LNCaP clone FGC (cell line): Measurements from ENCODE around the gene MACROD2.
A peak's percentile ranks its signal among the peaks of the same experiment; 100 is the strongest.
"Not testable (repeated sequence)": the region's sequence is repeated elsewhere in the genome, so short reads cannot be mapped to it uniquely, and the experiment has no call there.

ENCODE experiments used
- DNase-seq: peaks from one replicate; pipeline ENCODE4 v3.0.0-alpha.2; 2011; ENCODE audit warnings: low read depth
- H3K4me3 ChIP-seq: 2 replicates; pipeline ENCODE4 v1.5.1; 2011; ENCODE audit warnings: mild to moderate bottlenecking, low read depth, low read length, control low read depth
- CTCF ChIP-seq: IDR thresholded peaks from 2 replicates; pipeline ENCODE4 v1.5.1; 2012; ENCODE audit warnings: mild to moderate bottlenecking; ENCODE audit not compliant: control insufficient read depth, insufficient read depth; ENCODE audit errors: extremely low read depth

The MACROD2 gene

GRCh38 chr20:14919501-14920081 lies 924.3 kb downstream of the MACROD2 start:
- no peak for DNase-seq
- TF ChIP-seq CTCF, result no peak
- H3K4me3 ChIP-seq, result no peak overlapping the region

- no peak for DNase-seq
Observed at GRCh38 chr20:14921513-14921912, 926.2 kb downstream of the MACROD2 start.

GRCh38 chr20:14922503-14923267 lies 927.4 kb downstream of the MACROD2 start:
- no peak for DNase-seq
- H3K4me3 ChIP-seq, result no peak overlapping the region
- no peak for TF ChIP-seq CTCF

More at GRCh38 chr20:14921513-14921912, 926.2 kb downstream of the MACROD2 start:
- TF ChIP-seq CTCF, result no peak
- H3K4me3 ChIP-seq, result no peak overlapping the region

- no peak overlapping the region for H3K4me3 ChIP-seq
- no peak for TF ChIP-seq CTCF
- DNase-seq, result peak; percentile 26
Observed at GRCh38 chr20:14924433-14924832, 929.1 kb downstream of the MACROD2 start.

GRCh38 chr20:14925300-14925699 lies 930.0 kb downstream of the MACROD2 start:
- H3K4me3 ChIP-seq, result no peak overlapping the region
- DNase-seq, result no peak
- no peak for TF ChIP-seq CTCF

- H3K4me3 ChIP-seq, DNase-seq: not testable (repeated sequence)
Observed at GRCh38 chr20:14926436-14926835, 931.1 kb downstream of the MACROD2 start.

- H3K4me3 ChIP-seq, result no peak overlapping the region
- no peak for DNase-seq
- TF ChIP-seq CTCF, result no peak
Observed at GRCh38 chr20:14928083-14928482, 932.8 kb downstream of the MACROD2 start.
